PC-9 (cell line): ENCODE results near the gene ADGRF1. TPM values are rescaled to one million over a fixed set of nuclear protein-coding genes. Genes with fewer than 3 reads are reported as not detected.

Experiments used
- BruUV-seq: library from RNA; stranded (reverse); fragments of 400-500 nt; replicated peaks from 2 replicates; lab custom pipeline; 2021; lab: Mats Ljungman, UMichigan
- CTCF ChIA-PET: fragments of 300-600 bp; sonication (Branson Sonifier 250); formaldehyde crosslinking; loops from one replicate; lab custom pipeline; 2022; ENCODE audit warnings: antibody characterized with exemption; lab: Charles Lee
- POLR2A ChIA-PET: fragments of 300-600 bp; sonication (Branson Sonifier 250); formaldehyde crosslinking; loops from one replicate; lab custom pipeline; 2022; ENCODE audit warnings: antibody characterized with exemption; ENCODE audit not compliant: unreplicated experiment; lab: Charles Lee
- DNase-seq, 2 experiments: peaks; one replicate each; pipeline versions ENCODE4 v3.0.0 to v3.0.0-alpha.2; 2015 to 2022; ENCODE audit warnings: mixed read lengths in 1 of 2
- H2AFZ ChIP-seq: fragments of 200-600 bp; sonication (generic); 2 replicates; pipeline ENCODE4 v1.8.1; 2017; ENCODE audit warnings: antibody characterized with exemption
- H3F3A ChIP-seq: fragments of 200-600 bp; sonication (generic); 2 replicates; pipeline ENCODE4 v1.8.1; 2017; ENCODE audit warnings: antibody characterized with exemption, mild to moderate bottlenecking, low read depth; ENCODE audit not compliant: insufficient read depth
- H3K27ac ChIP-seq: fragments of 200-600 bp; sonication (generic); 2 replicates; pipeline ENCODE4 v1.6.1; 2016; ENCODE audit warnings: mixed run types
- H3K27me3 ChIP-seq: fragments of 200-600 bp; sonication (generic); 2 replicates; pipeline ENCODE4 v1.6.1; 2016; ENCODE audit warnings: low read depth, mixed run types; ENCODE audit not compliant: insufficient read depth
- H3K36me3 ChIP-seq: fragments of 200-600 bp; sonication (generic); 2 replicates; pipeline ENCODE4 v1.6.1; 2016; ENCODE audit warnings: low read depth, mixed run types
- H3K4me1 ChIP-seq: fragments of 200-600 bp; sonication (generic); replicated peaks from 2 replicates; pipeline ENCODE4 v1.6.1; 2016; ENCODE audit warnings: mixed run types; ENCODE audit not compliant: insufficient read depth
- H3K4me2 ChIP-seq: fragments of 200-600 bp; sonication (generic); 2 replicates; pipeline ENCODE4 v1.6.1; 2017; ENCODE audit warnings: mixed run types
- H3K4me3 ChIP-seq: fragments of 200-600 bp; sonication (generic); 2 replicates; pipeline ENCODE4 v1.6.1; 2016; ENCODE audit warnings: mixed run types
- H3K79me2 ChIP-seq: fragments of 200-600 bp; sonication (generic); 2 replicates; pipeline ENCODE4 v1.6.1; 2017; ENCODE audit warnings: low read depth, mixed run types
- H3K9me2 ChIP-seq: fragments of 200-600 bp; sonication (generic); 2 replicates; pipeline ENCODE4 v1.8.1; 2017; ENCODE audit warnings: mild to moderate bottlenecking; ENCODE audit not compliant: insufficient read depth
- H3K9me3 ChIP-seq: fragments of 200-600 bp; sonication (generic); 2 replicates; pipeline ENCODE4 v1.8.1; 2016; ENCODE audit warnings: low read depth; ENCODE audit not compliant: insufficient read depth
- H4K20me1 ChIP-seq: fragments of 200-600 bp; sonication (generic); 2 replicates; pipeline ENCODE4 v1.8.1; 2017; ENCODE audit not compliant: insufficient read depth
- CTCF ChIP-seq: fragments of 200-600 bp; sonication (generic); conservative IDR thresholded peaks from 2 replicates; pipeline ENCODE4 v1.6.1; 2017; ENCODE audit warnings: mixed run types, antibody characterized with exemption, mild to moderate bottlenecking, moderate library complexity
- EZH2 ChIP-seq: fragments of 200-600 bp; sonication (generic); IDR thresholded peaks from 2 replicates; pipeline ENCODE4 v1.8.0; 2017; ENCODE audit warnings: antibody characterized with exemption, low read depth
- intact Hi-C: fragments of 100-400 bp; cut with micrococcal nuclease; formaldehyde crosslinking; loops from one replicate; pipeline ENCODE4 v1.10.0; 2022; ENCODE audit not compliant: unreplicated experiment
- total RNA-seq: library from RNA; stranded (reverse); gene quantifications from 2 replicates; pipeline ENCODE4 v1.2.3, GENCODE V29; 2021

Gene ADGRF1
- total RNA-seq, 1 experiment from 2014 or later, result 162 TPM

- intact Hi-C loops, result no loop called here
- Histone ChIP-seq H3K4me2 (no peak overlapping the region), H4K20me1 (no peaks in the 10 kb centered on the region), H3K9me2 (no peaks in the 10 kb centered on the region), H3K27ac (no peak overlapping the region), H2AFZ (no peak overlapping the region), H3K36me3 (no peaks in the 10 kb centered on the region), H3F3A (no peaks in the 10 kb centered on the region), H3K4me3 (no peak overlapping the region), H3K9me3 (peaks cover 3% of the 10 kb centered on the region; the same call in 1 of the 2 replicates), H3K4me1 (0 out of 2 replicates have a peak, but pooled peaks cover 3% of the 10 kb centered on the region), H3K79me2 (no peaks in the 10 kb centered on the region), H3K27me3 (no peaks in the 10 kb centered on the region)
- no TSS peak for BruUV-seq
- DNase-seq, result no peak
- ChIA-PET POLR2A (no interaction called here), CTCF (no interaction called here)
- TF ChIP-seq EZH2 (no peak), CTCF (no peak)
These were observed 87.2 kb downstream of the ADGRF1 start for GRCh38 chr6:46954837-46955451.

- Histone ChIP-seq H3K79me2 (no peaks in the 10 kb centered on the region), H3K27me3 (no peaks in the 10 kb centered on the region), H3K9me2 (no peaks in the 10 kb centered on the region), H3K4me3 (no peak overlapping the region), H3K4me2 (no peak overlapping the region), H3K36me3 (no peaks in the 10 kb centered on the region), H3K9me3 (peaks cover 3% of the 10 kb centered on the region; the same call in 1 of the 2 replicates), H4K20me1 (no peaks in the 10 kb centered on the region), H3F3A (no peaks in the 10 kb centered on the region), H3K27ac (no peak overlapping the region), H2AFZ (no peak overlapping the region), H3K4me1 (0 out of 2 replicates have a peak, but pooled peaks cover 3% of the 10 kb centered on the region)
- TF ChIP-seq EZH2 (no peak), CTCF (no peak)
- POLR2A ChIA-PET, result no interaction called here
- no peak for DNase-seq
- CTCF ChIA-PET, result no interaction called here
- intact Hi-C loops, result no loop called here
- BruUV-seq, result no TSS peak
These were observed 88.2 kb downstream of the ADGRF1 start for GRCh38 chr6:46953921-46954320.

GRCh38 chr6:46949632-46950280 lies 92.4 kb downstream of the ADGRF1 start:
- no TSS peak for BruUV-seq
- Histone ChIP-seq H3K4me2 (no peak overlapping the region), H3K4me3 (no peak overlapping the region), H3K9me3 (peaks cover 3% of the 10 kb centered on the region; the same call in 1 of the 2 replicates), H3F3A (no peaks in the 10 kb centered on the region), H3K27me3 (no peaks in the 10 kb centered on the region), H3K27ac (no peak overlapping the region), H3K9me2 (no peaks in the 10 kb centered on the region), H3K4me1 (no peaks in the 10 kb centered on the region), H3K79me2 (no peaks in the 10 kb centered on the region), H4K20me1 (no peaks in the 10 kb centered on the region), H3K36me3 (no peaks in the 10 kb centered on the region), H2AFZ (no peak overlapping the region)
- ChIA-PET POLR2A (no interaction called here), CTCF (no interaction called here)
- no peak for TF ChIP-seq CTCF
- no peak for TF ChIP-seq EZH2
- DNase-seq, result no peak
- intact Hi-C loops, result no loop called here
